CD4-positive, alpha-beta memory T cell (primary cell): ENCODE results near the gene PLA2G15. TPM values are rescaled to one million over a fixed set of nuclear protein-coding genes. Genes with fewer than 3 reads are reported as not detected.

Experiments
- CTCF ChIA-PET: fragments of 350-600 bp; sonication (Branson Sonifier 250); formaldehyde crosslinking; loops from one replicate; lab custom pipeline; 2021; ENCODE audit warnings: inconsistent platforms; ENCODE audit not compliant: partially characterized antibody; lab: Charles Lee
- POLR2A ChIA-PET: fragments of 350-600 bp; sonication (Branson Sonifier 250); formaldehyde crosslinking; loops from one replicate; lab custom pipeline; 2021; ENCODE audit not compliant: partially characterized antibody; lab: Charles Lee
- DNase-seq, 5 donors: peaks; one replicate each; pipeline versions ENCODE4 v3.0.0 to v3.0.0-alpha.2; 2020 to 2022; ENCODE audit warnings: mixed read lengths in 1 of 5
- H3K27ac ChIP-seq: one replicate; pipeline ENCODE4 v1.7.0; 2013; ENCODE audit warnings: low read depth, low read length
- H3K27me3 ChIP-seq: 2 replicates; pipeline ENCODE4 v1.7.0; 2013; ENCODE audit warnings: mild to moderate bottlenecking, low read length, moderate library complexity; ENCODE audit not compliant: insufficient read depth
- H3K36me3 ChIP-seq: 2 replicates; pipeline ENCODE4 v1.7.0; 2013; ENCODE audit warnings: mild to moderate bottlenecking, low read length, moderate library complexity; ENCODE audit not compliant: insufficient read depth
- H3K4me1 ChIP-seq: 2 replicates; pipeline ENCODE4 v1.7.0; 2013; ENCODE audit warnings: mild to moderate bottlenecking, low read length, moderate library complexity; ENCODE audit not compliant: insufficient read depth
- H3K4me3 ChIP-seq, 2 donors: one replicate each; pipeline ENCODE4 v1.7.0; 2013; ENCODE audit warnings: low read length in 2 of 2, mild to moderate bottlenecking in 1 of 2
- H3K9me3 ChIP-seq, 2 donors: one replicate each; pipeline ENCODE4 v1.7.0; 2013; ENCODE audit warnings: low read length in 2 of 2, control low read depth in 1 of 2; ENCODE audit not compliant: control insufficient read depth in 1 of 2
- H3K27ac Mint-ChIP-seq, 7 donors: one replicate each; pipeline ENCODE4 v1.8.0; 2020 to 2021; ENCODE audit warnings: mixed read lengths in 7 of 7, mild to moderate bottlenecking in 6 of 7, inconsistent platforms in 3 of 7, moderate library complexity in 3 of 7
- H3K27me3 Mint-ChIP-seq, 2 donors: one replicate each; pipeline ENCODE4 v1.8.0; 2020 to 2021; ENCODE audit warnings: mixed read lengths in 2 of 2
- H3K36me3 Mint-ChIP-seq, 2 donors: one replicate each; pipeline ENCODE4 v1.8.0; 2020 to 2021; ENCODE audit warnings: mixed read lengths in 2 of 2, inconsistent platforms in 1 of 2, mild to moderate bottlenecking in 1 of 2
- H3K4me1 Mint-ChIP-seq, 4 donors: one replicate each; pipeline ENCODE4 v1.8.0; 2020 to 2021; ENCODE audit warnings: mixed read lengths in 4 of 4, mild to moderate bottlenecking in 1 of 4
- H3K4me3 Mint-ChIP-seq, 8 donors: one replicate each; pipeline ENCODE4 v1.8.0; 2020 to 2021; ENCODE audit warnings: mixed read lengths in 8 of 8, mild to moderate bottlenecking in 7 of 8, moderate library complexity in 6 of 8, inconsistent platforms in 3 of 8
- H3K9me3 Mint-ChIP-seq, 8 donors: one replicate each; pipeline ENCODE4 v1.8.0; 2020 to 2021; ENCODE audit warnings: mixed read lengths in 8 of 8, mild to moderate bottlenecking in 5 of 8, inconsistent platforms in 3 of 8, moderate library complexity in 1 of 8
- intact Hi-C: fragments of 100-400 bp; cut with micrococcal nuclease; formaldehyde crosslinking; loops from one replicate; pipeline ENCODE4 v1.15.1; 2023
- polyA plus RNA-seq, 2 donors: library from polyadenylated mRNA; unstranded; fragments of 300-500 nt; fragmentation: Illumina TruSeq; gene quantifications; one replicate each; pipeline ENCODE4 v1.2.3, GENCODE V29; 2021
- total RNA-seq, 2 experiments: library from RNA; stranded (reverse); gene quantifications; one replicate each; pipeline ENCODE4 v1.2.3, GENCODE V29; 2021

The PLA2G15 gene
- total and polyA plus RNA-seq, 4 experiments from 2014 or later: 6.6 to 13.3 (median 11.4) TPM

- Mint-ChIP-seq H3K9me3 (peaks cover 0 to 9% (median 0%) of the 10 kb centered on the region in 8 donors), H3K27ac (peak overlapping the region; percentile 85 to 97 (median 94)), H3K27me3 (no peaks in the 10 kb centered on the region), H3K36me3 (no peaks in the 10 kb centered on the region), H3K4me1 (peaks cover 16 to 52% (median 34%) of the 10 kb centered on the region in 4 donors), H3K4me3 (peak overlapping the region; percentile 88 to 98 (median 95))
- peak overlapping the region; percentile 44 for H3K27ac ChIP-seq
- ChIA-PET CTCF (interaction anchor here (1.0 to 3.8 kb wide), 7 partner anchors 8 to 274 kb away, joined by 3 to 17 read pairs (median 5); no protein-coding TSS in a partner anchor), POLR2A (interaction anchor here (1.0 to 4.3 kb wide), 7 partner anchors 7 to 179 kb away, joined by 3 to 23 read pairs (median 14); partner anchors contain the start of genes NFATC3, PLA2G15, PRMT7 and SLC7A6)
- no peaks in the 10 kb centered on the region for H3K36me3 ChIP-seq
- DNase-seq: no peak
- H3K4me1 ChIP-seq: peaks cover 30% of the 10 kb centered on the region
- H3K9me3 ChIP-seq: no peaks in the 10 kb centered on the region
- peak overlapping the region; percentile 42 to 70 for H3K4me3 ChIP-seq
- intact Hi-C loops: no loop called here
- H3K27me3 ChIP-seq: no peaks in the 10 kb centered on the region
Observed at GRCh38 chr16:68238029-68238345, 7.2 kb upstream of the PLA2G15 start.

- no peaks in the 10 kb centered on the region for H3K27me3 Mint-ChIP-seq
- H3K4me1 Mint-ChIP-seq: peaks cover 20 to 50% (median 38%) of the 10 kb centered on the region in 4 donors
- intact Hi-C loops: no loop called here
- peaks cover 0 to 4% of the 10 kb centered on the region in 2 donors for H3K36me3 Mint-ChIP-seq
- Histone ChIP-seq H3K27ac (no peak overlapping the region), H3K9me3 (no peaks in the 10 kb centered on the region), H3K27me3 (no peaks in the 10 kb centered on the region), H3K36me3 (no peaks in the 10 kb centered on the region), H3K4me1 (peaks cover 44% of the 10 kb centered on the region), H3K4me3 (no peak overlapping the region)
- H3K27ac Mint-ChIP-seq: no peak overlapping the region
- peaks cover 0 to 7% (median 0%) of the 10 kb centered on the region in 8 donors for H3K9me3 Mint-ChIP-seq
- CTCF ChIA-PET: interaction anchor here (0.9 to 3.3 kb wide), 3 partner anchors 20 to 86 kb away, joined by 3 to 31 read pairs (median 20); partner anchors contain the start of gene SLC7A6
- no peak for DNase-seq
- POLR2A ChIA-PET: interaction anchor here (0.6 to 1.0 kb wide), 2 partner anchors 22 to 623 kb away, joined by 3 read pairs; partner anchors contain the start of gene SLC7A6
- peak overlapping the region in 1 of 8 donors; percentile 39 for H3K4me3 Mint-ChIP-seq
Observed at GRCh38 chr16:68242085-68242484, 3.1 kb upstream of the PLA2G15 start.

- H3K36me3 Mint-ChIP-seq: peaks cover 0 to 4% of the 10 kb centered on the region in 2 donors
- peak overlapping the region in 2 of 7 donors; percentile 50 to 68 for H3K27ac Mint-ChIP-seq
- peaks cover 20 to 47% (median 31%) of the 10 kb centered on the region in 4 donors for H3K4me1 Mint-ChIP-seq
- H3K9me3 Mint-ChIP-seq: peaks cover 0 to 5% (median 0%) of the 10 kb centered on the region in 8 donors
- no peaks in the 10 kb centered on the region for H3K9me3 ChIP-seq
- DNase-seq: no peak
- H3K27me3 Mint-ChIP-seq: no peaks in the 10 kb centered on the region
- H3K4me3 ChIP-seq: no peak overlapping the region
- intact Hi-C loops: no loop called here
- H3K4me3 Mint-ChIP-seq: peak overlapping the region in 7 of 8 donors; percentile 15 to 79 (median 54)
- no peak overlapping the region for H3K27ac ChIP-seq
- no peaks in the 10 kb centered on the region for H3K27me3 ChIP-seq
- POLR2A ChIA-PET: interaction anchor here (1.5 to 3.5 kb wide), 2 partner anchors 20 to 45 kb away, joined by 3 to 30 read pairs; partner anchors contain the start of gene SLC7A6
- CTCF ChIA-PET: interaction anchor here (0.7 to 4.1 kb wide), 6 partner anchors 19 to 85 kb away, joined by 3 to 34 read pairs (median 12); partner anchors contain the start of gene SLC7A6
- H3K36me3 ChIP-seq: no peaks in the 10 kb centered on the region
- peaks cover 42% of the 10 kb centered on the region for H3K4me1 ChIP-seq
Observed at GRCh38 chr16:68242926-68243858, 2.0 kb upstream of the PLA2G15 start.

GRCh38 chr16:68244481-68244902 is 681 bp upstream of the PLA2G15 start:
- peaks cover 16 to 36% (median 24%) of the 10 kb centered on the region in 4 donors for H3K4me1 Mint-ChIP-seq
- Histone ChIP-seq H3K36me3 (no peaks in the 10 kb centered on the region), H3K9me3 (no peaks in the 10 kb centered on the region), H3K4me3 (peak overlapping the region; percentile 91 to 98), H3K27ac (peak overlapping the region; percentile 47), H3K27me3 (no peaks in the 10 kb centered on the region), H3K4me1 (peaks cover 33% of the 10 kb centered on the region)
- H3K9me3 Mint-ChIP-seq: peaks cover 0 to 5% (median 0%) of the 10 kb centered on the region in 8 donors
- no peaks in the 10 kb centered on the region for H3K27me3 Mint-ChIP-seq
- H3K4me3 Mint-ChIP-seq: peak overlapping the region; percentile 93 to 99 (median 98)
- CTCF ChIA-PET: interaction anchor here (0.8 to 4.1 kb wide), 5 partner anchors 18 to 85 kb away, joined by 3 to 34 read pairs (median 5); partner anchors contain the start of gene SLC7A6
- intact Hi-C loops: no loop called here
- peaks cover 4 to 8% of the 10 kb centered on the region in 2 donors for H3K36me3 Mint-ChIP-seq
- DNase-seq: no peak
- H3K27ac Mint-ChIP-seq: peak overlapping the region in 5 of 7 donors; percentile 87 to 95 (median 94)
- POLR2A ChIA-PET: interaction anchor here (0.6 to 3.5 kb wide), 18 partner anchors 8 to 236 kb away, joined by 3 to 30 read pairs (median 5); partner anchors contain the start of genes ESRP2, NFATC3, PRMT7 and SLC7A6

GRCh38 chr16:68246121-68246520 is 948 bp downstream of the PLA2G15 start:
- Mint-ChIP-seq H3K27me3 (no peaks in the 10 kb centered on the region), H3K36me3 (peaks cover 10 to 16% of the 10 kb centered on the region in 2 donors), H3K4me1 (peaks cover 15 to 31% (median 20%) of the 10 kb centered on the region in 4 donors), H3K4me3 (peak overlapping the region; percentile 93 to 99 (median 98)), H3K27ac (peak overlapping the region in 4 of 7 donors; percentile 22 to 87 (median 78)), H3K9me3 (peaks cover 0 to 3% (median 0%) of the 10 kb centered on the region in 8 donors)
- ChIA-PET CTCF (interaction anchor here (1.4 to 4.1 kb wide), 5 partner anchors 16 to 83 kb away, joined by 4 to 34 read pairs (median 5); partner anchors contain the start of genes PRMT7, SLC7A6 and SLC7A6OS), POLR2A (interaction anchor here (0.6 to 3.5 kb wide), 9 partner anchors 9 to 136 kb away, joined by 3 to 30 read pairs (median 11); partner anchors contain the start of genes ESRP2, PRMT7, SLC7A6 and SLC7A6OS)
- Histone ChIP-seq H3K36me3 (peaks cover 4% of the 10 kb centered on the region), H3K9me3 (no peaks in the 10 kb centered on the region), H3K4me1 (peaks cover 26% of the 10 kb centered on the region), H3K27me3 (no peaks in the 10 kb centered on the region), H3K27ac (no peak overlapping the region), H3K4me3 (peak overlapping the region in 1 of 2 donors; percentile 98)
- DNase-seq: no peak
- intact Hi-C loops: no loop called here

- H3K36me3 Mint-ChIP-seq: peaks cover 10 to 18% of the 10 kb centered on the region in 2 donors
- Histone ChIP-seq H3K27me3 (no peaks in the 10 kb centered on the region), H3K4me1 (peaks cover 26% of the 10 kb centered on the region), H3K36me3 (peaks cover 4% of the 10 kb centered on the region), H3K27ac (no peak overlapping the region), H3K9me3 (no peaks in the 10 kb centered on the region), H3K4me3 (no peak overlapping the region)
- POLR2A ChIA-PET: interaction anchor here (0.6 to 3.5 kb wide), 4 partner anchors 11 to 65 kb away, joined by 4 to 30 read pairs (median 21); partner anchors contain the start of genes ESRP2, PRMT7, SLC7A6 and SLC7A6OS
- H3K4me1 Mint-ChIP-seq: peaks cover 15 to 31% (median 20%) of the 10 kb centered on the region in 4 donors
- H3K4me3 Mint-ChIP-seq: peak overlapping the region in 7 of 8 donors; percentile 93 to 99 (median 98)
- intact Hi-C loops: no loop called here
- peaks cover 0 to 3% (median 0%) of the 10 kb centered on the region in 8 donors for H3K9me3 Mint-ChIP-seq
- CTCF ChIA-PET: interaction anchor here (0.5 to 4.1 kb wide), 5 partner anchors 16 to 754 kb away, joined by 3 to 34 read pairs (median 4); partner anchors contain the start of genes PRMT7, SLC7A6 and SLC7A6OS
- H3K27me3 Mint-ChIP-seq: no peaks in the 10 kb centered on the region
- DNase-seq: no peak
- peak overlapping the region in 2 of 7 donors; percentile 22 to 59 for H3K27ac Mint-ChIP-seq
Observed at GRCh38 chr16:68246666-68247065, 1.5 kb downstream of the PLA2G15 start.
